GM12864 (cell line): Measurements from ENCODE around the gene ADAT2.

Source experiments
- DNase-seq: peaks from one replicate; pipeline ENCODE4 v3.0.0-alpha.2; 2011; ENCODE audit warnings: low read depth
- H3K4me3 ChIP-seq: 2 replicates; pipeline ENCODE4 v1.5.1; 2011; ENCODE audit warnings: mild to moderate bottlenecking, low read depth, low read length, control low read depth
- CTCF ChIP-seq: IDR thresholded peaks from 2 replicates; pipeline ENCODE4 v1.5.1; 2011; ENCODE audit warnings: low read depth, mild to moderate bottlenecking, moderate library complexity, low read length, control low read depth, inconsistent platforms; ENCODE audit errors: missing control alignments

Gene ADAT2

GRCh38 chr6:143405373-143406154 is 44.9 kb downstream of the ADAT2 start:
- H3K4me3 ChIP-seq, result no peak overlapping the region
- no peak for TF ChIP-seq CTCF
- no peak for DNase-seq

GRCh38 chr6:143402721-143403336 is 47.7 kb downstream of the ADAT2 start:
- TF ChIP-seq CTCF, result no peak
- no peak overlapping the region for H3K4me3 ChIP-seq
- DNase-seq, result no peak

- no peak for TF ChIP-seq CTCF
- H3K4me3 ChIP-seq, result no peak overlapping the region
Observed at GRCh38 chr6:143401636-143402370, 48.7 kb downstream of the ADAT2 start.

GRCh38 chr6:143401068-143401446 is 49.4 kb downstream of the ADAT2 start:
- H3K4me3 ChIP-seq, result no peak overlapping the region
- TF ChIP-seq CTCF, result no peak
- no peak for DNase-seq

More at GRCh38 chr6:143401636-143402370, 48.7 kb downstream of the ADAT2 start:
- no peak for DNase-seq

GRCh38 chr6:143400258-143401067 is 50.0 kb downstream of the ADAT2 start:
- TF ChIP-seq CTCF, result no peak
- no peak for DNase-seq
- no peak overlapping the region for H3K4me3 ChIP-seq

- no peak for TF ChIP-seq CTCF
- no peak overlapping the region for H3K4me3 ChIP-seq
- no peak for DNase-seq
Observed at GRCh38 chr6:143399775-143400174, 50.7 kb downstream of the ADAT2 start.
